AG10803 (cell line): ENCODE measurements around the gene DXO.
A peak's percentile ranks its signal among the peaks of the same experiment; 100 is the strongest.

Experiments
- DNase-seq: peaks from one replicate; pipeline ENCODE4 v3.0.0; 2010; ENCODE audit warnings: low read depth
- H3K4me3 ChIP-seq: 2 replicates; pipeline ENCODE4 v1.5.1; 2011; ENCODE audit warnings: mild to moderate bottlenecking, low read length, control low read depth
- CTCF ChIP-seq: conservative IDR thresholded peaks from 2 replicates; pipeline ENCODE4 v1.5.1; 2011; ENCODE audit warnings: mild to moderate bottlenecking, low read length, control low read depth, inconsistent platforms

DXO gene

DNA sequence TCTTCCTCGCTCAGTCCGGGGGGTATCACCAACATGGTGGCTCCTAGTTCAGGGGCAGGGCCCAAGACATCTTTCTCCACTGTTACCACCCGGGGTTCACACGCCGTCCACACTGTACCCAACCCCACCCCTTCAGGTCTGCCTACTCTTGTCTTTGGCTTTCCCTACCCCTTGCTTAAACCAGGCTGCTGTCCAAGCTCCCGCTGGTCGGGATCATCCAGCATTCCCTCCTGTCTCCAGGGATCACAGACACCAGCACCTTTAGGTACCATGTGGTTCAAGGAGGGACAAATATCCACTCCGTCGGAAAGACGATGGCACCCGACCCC, 13.6 kb downstream of the DXO start:
- TF ChIP-seq CTCF = no peak
- peak overlapping the region; percentile 100 for H3K4me3 ChIP-seq

GRCh38 chr6:31956796-31957195, 15.1 kb downstream of the DXO start:
- no peak overlapping the region for H3K4me3 ChIP-seq
- DNase-seq = no peak
- no peak for TF ChIP-seq CTCF

More for the DNA sequence above, 13.6 kb downstream of the DXO start:
- no peak for DNase-seq

DNA sequence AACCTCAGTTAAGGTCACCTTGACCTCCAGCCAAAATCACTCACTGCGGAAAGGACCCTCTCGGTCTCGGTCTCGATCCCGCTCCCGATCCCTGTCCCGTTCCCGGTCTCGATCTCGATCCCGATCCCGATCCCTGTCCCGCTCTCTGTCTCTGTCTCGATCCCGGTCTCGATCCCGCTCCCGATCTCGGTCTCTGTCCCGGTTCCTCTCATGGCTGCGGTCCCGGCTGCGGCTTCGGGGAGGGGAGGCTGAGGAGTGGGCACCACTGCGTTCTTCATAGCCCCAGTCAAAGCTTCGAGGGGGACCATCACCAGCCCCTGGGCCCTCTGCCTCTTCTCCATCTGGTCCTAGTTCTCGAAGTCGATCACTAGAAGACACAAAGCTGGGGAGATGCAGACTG, 17.4 kb downstream of the DXO start:
- no peak overlapping the region for H3K4me3 ChIP-seq
- no peak for TF ChIP-seq CTCF
- DNase-seq = no peak

DNA sequence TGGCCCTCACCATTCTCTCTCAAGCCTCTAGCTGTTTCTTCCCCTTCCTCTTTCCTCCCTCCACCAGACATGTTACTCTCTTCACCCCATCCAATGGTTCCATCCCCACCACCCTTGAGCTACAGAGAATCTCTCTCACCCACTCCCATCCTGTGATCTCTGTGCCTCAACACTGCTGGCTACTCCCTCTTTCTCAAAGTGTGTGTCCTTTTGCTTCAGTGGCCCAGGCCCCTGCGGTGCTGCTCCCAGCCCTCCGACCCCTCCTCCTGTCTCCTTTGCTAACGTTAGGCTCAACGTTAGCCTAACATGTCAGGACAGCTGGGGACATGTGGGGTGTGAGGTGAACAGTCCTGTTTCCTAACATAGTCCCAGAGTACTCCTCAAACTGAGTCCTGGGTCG, 19.0 kb downstream of the DXO start:
- DNase-seq = no peak
- TF ChIP-seq CTCF = no peak
- H3K4me3 ChIP-seq = no peak overlapping the region

DNA sequence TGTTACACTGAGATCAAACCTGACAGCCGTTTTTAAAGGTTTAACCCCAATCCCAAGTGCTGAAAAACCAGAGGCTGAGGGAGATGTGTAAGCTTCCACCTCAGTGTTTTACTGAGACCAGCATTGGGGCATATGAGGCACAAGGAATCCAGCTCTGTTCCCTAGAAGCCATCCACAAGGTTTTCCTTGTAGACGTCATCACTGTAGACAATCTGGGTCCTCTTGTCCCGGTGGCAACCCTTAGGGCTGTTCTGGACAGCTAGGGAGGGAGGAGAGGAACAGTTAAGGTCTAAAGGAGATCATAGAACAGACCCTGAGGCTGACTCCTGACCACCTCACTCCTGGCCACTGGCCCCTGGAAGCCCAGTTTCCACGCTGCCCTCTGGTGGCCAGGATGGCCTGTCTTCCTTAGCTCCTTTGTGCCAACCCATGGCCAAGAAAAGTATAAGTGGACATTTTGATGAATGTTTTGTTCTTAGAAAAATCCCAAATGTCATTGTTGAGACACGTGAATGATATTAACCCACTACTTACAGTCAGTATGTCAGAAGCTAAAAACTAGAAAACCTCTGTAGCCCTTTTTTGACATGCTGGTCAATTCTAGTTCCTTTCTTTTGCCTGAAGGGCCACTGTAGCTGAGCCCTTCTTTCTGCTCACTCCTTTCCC, 19.7 kb downstream of the DXO start:
- TF ChIP-seq CTCF = peak; percentile 94
- DNase-seq = peak; percentile 55
- no peak overlapping the region for H3K4me3 ChIP-seq

DNA sequence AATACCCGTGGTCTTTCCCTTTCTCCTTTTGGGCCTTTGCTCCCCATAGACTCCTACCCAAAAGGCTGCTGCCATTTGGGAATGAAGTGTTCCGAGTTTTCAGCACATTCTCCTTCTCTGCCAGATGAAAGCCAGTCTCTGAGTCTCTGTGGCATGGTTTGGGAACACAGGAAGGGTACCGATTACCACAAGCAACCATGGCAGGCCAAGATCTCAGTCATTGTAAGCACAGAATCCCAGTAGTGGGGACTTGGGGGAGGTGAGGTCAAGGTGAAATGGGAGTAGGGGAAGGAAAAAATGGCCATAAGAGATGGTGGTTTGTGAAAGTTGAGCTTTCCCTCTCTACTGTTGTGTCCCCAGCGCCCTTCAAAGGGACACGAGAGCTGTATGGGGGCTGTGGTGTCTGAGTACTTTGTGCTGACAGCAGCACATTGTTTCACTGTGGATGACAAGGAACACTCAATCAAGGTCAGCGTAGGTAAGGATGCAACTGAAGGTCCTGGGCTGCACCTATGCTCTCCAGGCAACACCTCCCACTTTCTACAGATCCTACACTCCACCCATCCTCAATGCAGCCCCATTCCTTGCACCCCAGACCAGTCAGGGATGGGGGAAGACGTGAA, 21.9 kb downstream of the DXO start:
- no peak for DNase-seq
- TF ChIP-seq CTCF = no peak
- no peak overlapping the region for H3K4me3 ChIP-seq

DNA sequence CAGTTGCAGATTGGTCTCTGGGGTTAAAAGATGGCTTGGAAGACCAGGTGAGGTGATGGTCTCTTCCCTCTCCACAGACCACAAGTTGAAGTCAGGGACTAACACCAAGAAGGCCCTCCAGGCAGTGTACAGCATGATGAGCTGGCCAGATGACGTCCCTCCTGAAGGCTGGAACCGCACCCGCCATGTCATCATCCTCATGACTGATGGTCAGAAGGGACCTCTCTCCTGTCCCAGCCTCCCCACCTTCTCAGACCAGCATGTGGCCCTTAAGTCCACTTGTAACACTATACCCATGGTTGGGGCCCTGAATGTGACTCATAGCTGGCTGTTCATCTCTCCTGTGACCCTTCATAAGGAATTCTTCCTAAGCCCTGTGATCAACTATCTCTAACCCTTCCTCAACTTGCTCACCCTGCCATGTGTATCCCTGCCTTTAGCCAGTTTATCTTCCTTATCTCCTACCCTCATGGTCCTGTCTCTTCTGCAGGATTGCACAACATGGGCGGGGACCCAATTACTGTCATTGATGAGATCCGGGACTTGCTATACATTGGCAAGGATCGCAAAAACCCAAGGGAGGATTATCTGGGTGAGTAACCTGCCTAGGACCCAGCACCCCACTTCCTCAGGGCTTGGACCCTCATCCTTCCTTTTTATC, 23.1 kb downstream of the DXO start:
- H3K4me3 ChIP-seq = no peak overlapping the region
- no peak for TF ChIP-seq CTCF
- DNase-seq = no peak
